Stimulated activated CD8-positive, alpha-beta memory T cell treated with anti-CD3 and anti-CD28 coated beads, Interleukin-2, amount 100 ng/mL, for 48 hours (primary cell): ENCODE measurements around the gene CYTH4.

Source experiments
- DNase-seq, 2 donors: peaks; one replicate each; pipeline ENCODE4 v3.0.0-alpha.2; 2020; ENCODE audit warnings: low read depth in 2 of 2

Gene CYTH4

GRCh38 chr22:37309211-37310074, 27.1 kb downstream of the CYTH4 start:
- DNase-seq = no peak

GRCh38 chr22:37310075-37310606, 27.8 kb downstream of the CYTH4 start:
- no peak for DNase-seq

GRCh38 chr22:37310815-37311595, 28.7 kb downstream of the CYTH4 start:
- no peak for DNase-seq

GRCh38 chr22:37311761-37312312, 29.5 kb downstream of the CYTH4 start:
- no peak for DNase-seq

GRCh38 chr22:37312549-37313183, 30.4 kb downstream of the CYTH4 start:
- DNase-seq = no peak

GRCh38 chr22:37313376-37314314, 31.3 kb downstream of the CYTH4 start:
- no peak for DNase-seq

GRCh38 chr22:37314315-37315074, 32.2 kb downstream of the CYTH4 start:
- peak in 1 of 2 donors; percentile 31 for DNase-seq

- DNase-seq = no peak
Observed at GRCh38 chr22:37316405-37316804, 34.1 kb downstream of the CYTH4 start.

GRCh38 chr22:37316875-37317371, 34.6 kb downstream of the CYTH4 start:
- DNase-seq = peak; percentile 49 to 59

- DNase-seq = no peak
Observed at GRCh38 chr22:37317698-37318210, 35.4 kb downstream of the CYTH4 start.

GRCh38 chr22:37318364-37319109, 36.2 kb downstream of the CYTH4 start:
- DNase-seq = no peak

GRCh38 chr22:37319469-37319868, 37.2 kb downstream of the CYTH4 start:
- no peak for DNase-seq

GRCh38 chr22:37320726-37321677, 38.7 kb downstream of the CYTH4 start:
- DNase-seq = no peak

GRCh38 chr22:37324340-37325038, 42.2 kb downstream of the CYTH4 start:
- DNase-seq = no peak

GRCh38 chr22:37325039-37325395, 42.7 kb downstream of the CYTH4 start:
- DNase-seq = no peak

GRCh38 chr22:37326726-37327125, 44.4 kb downstream of the CYTH4 start:
- DNase-seq = no peak

GRCh38 chr22:37328017-37328416, 45.7 kb downstream of the CYTH4 start:
- no peak for DNase-seq
